H7 (cell line): ENCODE results near the gene UBTD1. TPM values are rescaled to one million over a fixed set of nuclear protein-coding genes. Genes with fewer than 3 reads are reported as not detected.
"Not testable (repeated sequence)": the region's sequence is repeated elsewhere in the genome, so short reads cannot be mapped to it uniquely, and the experiment has no call there.

Experiments
- DNase-seq: peaks from one replicate; pipeline ENCODE4 v3.0.0; 2012
- H3K27me3 ChIP-seq: 2 replicates; pipeline ENCODE4 v1.6.0; 2011; ENCODE audit warnings: mild to moderate bottlenecking, low read length; ENCODE audit not compliant: control insufficient read depth, insufficient read depth
- H3K36me3 ChIP-seq: replicated peaks from 2 replicates; pipeline ENCODE4 v1.5.1; 2011; ENCODE audit warnings: low read length; ENCODE audit not compliant: control insufficient read depth, insufficient read depth
- H3K4me3 ChIP-seq: 2 replicates; pipeline ENCODE4 v1.5.1; 2011; ENCODE audit warnings: low read depth, mild to moderate bottlenecking, control low read depth, low read length, moderate library complexity; ENCODE audit not compliant: insufficient read depth
- total RNA-seq: library from RNA; depleted of rRNA; stranded (reverse); fragments of >200 nt; shearing (Covaris generic); gene quantifications from 2 replicates; pipeline ENCODE4 v1.2.3, GENCODE V29; 2014

UBTD1 gene
- total RNA-seq, 1 experiment from 2014 or later = 30.2 TPM

GRCh38 chr10:97547271-97547600, 48.5 kb downstream of the UBTD1 start:
- no peak overlapping the region for H3K4me3 ChIP-seq
- DNase-seq = no peak
- no peaks in the 10 kb centered on the region for H3K36me3 ChIP-seq
- H3K27me3 ChIP-seq = no peaks in the 10 kb centered on the region

- H3K4me3 ChIP-seq = no peak overlapping the region
- no peaks in the 10 kb centered on the region for H3K27me3 ChIP-seq
- DNase-seq = no peak
- no peaks in the 10 kb centered on the region for H3K36me3 ChIP-seq
Measured at GRCh38 chr10:97547962-97548361, 49.2 kb downstream of the UBTD1 start.

- no peaks in the 10 kb centered on the region for H3K27me3 ChIP-seq
- no peaks in the 10 kb centered on the region for H3K36me3 ChIP-seq
- no peak for DNase-seq
- no peak overlapping the region for H3K4me3 ChIP-seq
Measured at GRCh38 chr10:97548828-97549455, 50.2 kb downstream of the UBTD1 start.

- DNase-seq = peak; percentile 77
- Histone ChIP-seq H3K4me3 (no peak overlapping the region), H3K27me3 (no peaks in the 10 kb centered on the region), H3K36me3 (no peaks in the 10 kb centered on the region)
Measured at GRCh38 chr10:97549587-97550322, 51.0 kb downstream of the UBTD1 start.

GRCh38 chr10:97550336-97551149, 51.8 kb downstream of the UBTD1 start:
- no peaks in the 10 kb centered on the region for H3K36me3 ChIP-seq
- DNase-seq = peak; percentile 73

GRCh38 chr10:97551271-97551670, 52.5 kb downstream of the UBTD1 start:
- DNase-seq = no peak
- Histone ChIP-seq H3K27me3 (no peaks in the 10 kb centered on the region), H3K36me3 (no peaks in the 10 kb centered on the region), H3K4me3 (no peak overlapping the region)

More at GRCh38 chr10:97550336-97551149, 51.8 kb downstream of the UBTD1 start:
- Histone ChIP-seq H3K4me3 (no peak overlapping the region), H3K27me3 (no peaks in the 10 kb centered on the region)

GRCh38 chr10:97553575-97554031, 54.9 kb downstream of the UBTD1 start:
- no peak overlapping the region for H3K4me3 ChIP-seq

GRCh38 chr10:97554336-97554735, 55.6 kb downstream of the UBTD1 start:
- H3K4me3 ChIP-seq, DNase-seq, H3K27me3 ChIP-seq, H3K36me3 ChIP-seq: not testable (repeated sequence)

More at GRCh38 chr10:97553575-97554031, 54.9 kb downstream of the UBTD1 start:
- no peaks in the 10 kb centered on the region for H3K27me3 ChIP-seq
- DNase-seq = peak; percentile 88
- no peaks in the 10 kb centered on the region for H3K36me3 ChIP-seq

- not testable (repeated sequence) for H3K27me3 ChIP-seq, H3K36me3 ChIP-seq, H3K4me3 ChIP-seq, DNase-seq
Measured at GRCh38 chr10:97555541-97555940, 56.8 kb downstream of the UBTD1 start.

- not testable (repeated sequence) for DNase-seq, H3K4me3 ChIP-seq, H3K27me3 ChIP-seq, H3K36me3 ChIP-seq
Measured at GRCh38 chr10:97560731-97561381, 62.1 kb downstream of the UBTD1 start.

- H3K4me3 ChIP-seq, H3K27me3 ChIP-seq, DNase-seq: not testable (repeated sequence)
Measured at GRCh38 chr10:97561386-97562077, 62.8 kb downstream of the UBTD1 start.

GRCh38 chr10:97562329-97562728, 63.6 kb downstream of the UBTD1 start:
- not testable (repeated sequence) for H3K36me3 ChIP-seq, DNase-seq, H3K4me3 ChIP-seq, H3K27me3 ChIP-seq

More at GRCh38 chr10:97561386-97562077, 62.8 kb downstream of the UBTD1 start:
- not testable (repeated sequence) for H3K36me3 ChIP-seq

- Histone ChIP-seq H3K27me3 (no peaks in the 10 kb centered on the region), H3K36me3 (0 out of 2 replicates have a peak, but pooled peaks cover 2% of the 10 kb centered on the region), H3K4me3 (no peak overlapping the region)
- no peak for DNase-seq
Measured at GRCh38 chr10:97563337-97563736, 64.6 kb downstream of the UBTD1 start.

- no peak for DNase-seq
- peaks cover 2% of the 10 kb centered on the region; the same call in 1 of the 2 replicates for H3K36me3 ChIP-seq
- H3K4me3 ChIP-seq = no peak overlapping the region
- no peaks in the 10 kb centered on the region for H3K27me3 ChIP-seq
Measured at GRCh38 chr10:97564776-97565175, 66.1 kb downstream of the UBTD1 start.
